NCI-H1436 (cell line): ENCODE data around the gene MLC1.
A peak's percentile ranks its signal among the peaks of the same experiment; 100 is the strongest.

Experiments used
- DNase-seq: peaks from one replicate; lab custom pipeline; 2025; lab: John Stamatoyannopoulos, UW

MLC1 gene

DNA sequence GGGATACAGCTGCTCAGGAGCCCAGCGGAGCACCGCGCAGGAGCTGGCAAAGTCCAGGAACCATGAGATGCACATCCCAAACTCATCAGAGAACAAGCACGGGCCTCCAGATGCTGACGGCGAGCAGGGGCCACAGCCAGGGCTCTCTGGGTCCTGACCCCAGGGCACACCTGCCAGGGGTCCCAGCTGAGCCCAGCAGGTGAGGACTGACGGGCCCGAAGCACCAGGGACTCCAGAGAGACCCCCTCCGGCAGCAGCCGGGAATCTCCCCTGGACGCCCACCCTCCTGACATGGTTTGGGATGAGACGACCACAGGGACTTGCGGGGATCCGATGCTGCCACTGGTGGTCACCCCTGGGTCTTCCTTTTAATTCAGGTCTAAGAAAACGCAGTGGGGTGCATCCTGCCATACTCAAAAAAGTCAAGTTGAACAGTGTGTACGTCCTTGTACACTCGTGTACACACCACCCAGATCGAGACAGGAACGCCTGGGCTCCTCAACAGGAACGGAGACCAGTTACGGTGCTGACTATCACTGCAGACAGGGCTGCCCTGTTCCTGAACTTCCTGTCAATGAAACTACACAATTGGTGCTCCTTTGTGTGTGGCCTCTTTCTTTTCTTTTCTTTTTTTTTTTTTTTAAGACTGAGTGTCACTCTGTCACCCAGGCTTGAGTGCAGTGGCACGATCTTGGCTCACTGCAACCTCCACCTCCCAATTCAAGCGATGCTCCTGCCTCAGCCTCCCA, 49.1 kb downstream of the MLC1 start:
- DNase-seq: no peak

DNA sequence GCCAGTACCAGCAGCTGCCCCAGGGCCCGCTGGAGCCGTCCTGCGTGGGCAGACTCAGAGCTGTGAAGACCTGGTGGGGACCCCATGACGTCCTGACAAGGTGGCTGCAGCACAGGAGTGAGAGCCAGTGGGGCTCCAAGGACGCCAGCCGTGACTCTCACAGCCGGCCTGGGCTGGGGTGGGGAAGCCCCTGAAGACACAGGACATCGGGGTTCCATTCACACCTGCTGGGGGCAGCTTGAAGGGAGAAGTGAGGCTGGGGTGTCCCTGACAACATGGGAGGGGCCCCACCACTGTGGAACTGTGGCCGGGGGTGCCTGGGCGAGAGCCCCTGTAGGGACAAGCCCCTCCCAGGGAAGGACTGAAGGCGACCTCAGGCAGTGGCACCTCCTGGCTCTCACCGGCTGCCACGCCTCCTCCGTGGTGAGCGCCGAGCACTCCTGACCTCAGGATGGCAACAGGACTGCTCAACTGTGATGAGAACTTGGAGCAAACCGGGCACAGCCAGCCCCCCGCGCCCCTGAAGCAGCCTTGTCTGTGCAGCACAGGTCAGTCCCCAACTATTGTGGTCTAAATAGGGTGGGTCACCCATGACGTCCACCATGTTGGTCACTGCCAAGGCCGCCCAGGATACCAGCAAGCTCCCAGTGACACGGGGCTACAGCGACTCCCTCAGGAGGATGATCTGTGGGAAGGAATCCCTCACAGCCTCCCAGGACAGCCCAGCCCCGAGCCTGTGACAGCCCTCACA, 49.9 kb downstream of the MLC1 start:
- no peak for DNase-seq

DNA sequence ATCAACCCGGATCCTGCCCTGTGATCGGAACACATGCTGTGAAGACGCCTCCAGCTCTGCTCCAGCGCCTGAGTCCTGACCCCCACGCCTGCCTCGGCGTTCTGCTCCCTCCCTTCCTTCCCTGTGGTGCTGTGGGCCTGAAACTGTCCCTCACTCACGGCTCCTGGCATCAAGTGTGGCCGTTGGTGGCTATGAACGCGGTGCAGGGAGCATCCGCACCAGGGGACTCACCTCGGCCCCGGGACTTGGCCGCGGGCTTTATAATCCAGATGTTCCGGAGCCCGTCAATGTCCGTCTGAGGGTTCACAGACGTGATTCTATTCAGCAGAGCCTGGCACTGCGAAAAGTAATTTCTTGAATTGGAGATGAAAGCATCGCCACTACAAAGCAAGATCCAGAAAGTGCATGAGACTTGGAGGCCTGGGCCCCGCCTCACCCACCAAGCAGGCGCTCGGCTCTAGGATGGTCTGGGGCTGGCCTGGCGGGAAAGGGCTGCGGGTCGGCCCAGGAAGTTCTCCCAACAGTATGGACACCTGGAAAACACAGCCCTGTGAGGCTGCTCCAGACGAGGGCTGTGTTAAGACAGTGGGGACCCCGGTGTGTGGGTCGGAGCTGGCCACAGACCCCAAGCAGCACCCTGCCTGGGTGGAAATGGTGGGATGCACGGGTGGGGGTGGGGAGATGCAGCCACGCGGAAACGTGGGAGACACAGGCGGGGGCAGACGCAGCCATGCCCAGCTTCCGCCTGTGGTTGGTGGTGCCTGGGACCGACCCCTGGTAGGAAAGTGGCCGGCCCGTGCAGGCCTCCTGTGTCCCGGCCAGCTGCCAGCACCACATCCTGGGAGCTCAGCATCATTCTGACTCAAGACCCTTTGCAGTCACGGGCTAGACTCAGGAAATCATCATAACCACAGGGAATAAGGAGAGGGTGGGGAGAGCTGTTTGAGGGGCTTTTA, 50.8 kb downstream of the MLC1 start:
- DNase-seq: no peak

DNA sequence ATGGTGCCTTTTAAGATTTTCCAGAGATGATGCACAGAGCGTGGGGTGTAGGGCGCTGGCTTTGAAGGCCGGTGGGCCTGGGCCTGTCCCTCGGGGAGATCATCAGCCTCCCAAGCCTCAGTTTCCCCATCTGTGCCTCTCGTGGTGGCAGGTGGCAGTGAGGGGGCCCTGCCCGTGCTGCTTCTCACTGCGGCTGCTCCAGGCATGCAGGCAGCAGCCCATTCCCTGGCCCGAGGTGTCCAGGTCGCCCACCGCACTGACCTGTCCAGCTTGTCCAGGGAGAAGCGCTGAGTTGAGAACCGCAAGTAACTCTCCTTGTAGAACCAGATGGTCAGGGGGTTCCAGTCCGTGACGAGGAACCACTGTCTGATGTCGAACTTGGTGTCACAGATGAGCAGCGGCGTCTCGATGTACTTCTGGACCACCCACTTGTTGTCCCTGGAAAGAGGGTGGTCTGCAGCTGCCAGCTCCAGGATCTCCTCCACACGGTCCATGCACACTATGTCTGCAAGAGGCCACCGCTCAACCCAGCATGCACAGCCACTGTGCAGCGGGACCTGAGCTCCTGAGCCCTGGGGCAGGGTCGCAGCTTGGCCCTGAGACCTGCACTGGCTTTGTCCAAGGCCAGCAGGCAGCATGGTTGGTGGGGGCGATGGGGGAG, 52.2 kb downstream of the MLC1 start:
- no peak for DNase-seq

DNA sequence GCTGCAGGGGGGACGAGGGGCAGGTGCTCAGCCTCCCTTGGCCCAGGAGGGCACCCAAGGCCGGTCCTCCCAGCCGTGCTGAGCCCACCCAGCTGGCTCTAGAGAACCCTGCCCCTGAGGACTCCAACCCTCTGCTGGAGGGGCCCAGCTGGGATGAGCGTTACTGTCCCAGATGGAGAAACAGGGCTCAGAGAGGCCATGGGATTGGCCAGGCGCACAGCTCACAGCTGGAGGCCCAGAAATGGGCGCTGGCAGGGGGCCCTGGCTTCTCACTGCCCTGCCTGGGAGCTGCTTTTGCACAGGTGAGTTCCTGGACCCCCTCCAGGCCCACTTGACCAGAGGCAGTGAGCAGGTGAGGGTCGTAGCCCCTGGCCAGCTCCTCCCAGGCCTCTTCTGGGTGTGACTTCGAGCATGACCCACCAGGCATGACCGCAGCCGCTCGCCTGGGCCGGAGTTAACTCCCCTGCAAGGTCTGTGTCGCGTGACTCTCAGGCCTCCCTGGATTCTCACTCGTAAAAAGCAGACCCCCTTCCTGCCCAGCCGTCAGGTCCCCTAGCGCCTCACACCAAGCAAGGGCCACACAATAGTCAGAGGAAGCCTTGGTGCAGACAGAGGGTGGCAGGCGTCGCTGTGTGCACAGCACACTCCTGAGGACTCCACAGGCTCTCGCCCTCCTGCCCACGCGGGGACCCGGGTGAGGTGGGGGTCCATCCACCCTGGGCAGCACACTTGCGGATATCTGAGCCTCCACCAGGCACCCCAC, 52.9 kb downstream of the MLC1 start:
- no peak for DNase-seq

DNA sequence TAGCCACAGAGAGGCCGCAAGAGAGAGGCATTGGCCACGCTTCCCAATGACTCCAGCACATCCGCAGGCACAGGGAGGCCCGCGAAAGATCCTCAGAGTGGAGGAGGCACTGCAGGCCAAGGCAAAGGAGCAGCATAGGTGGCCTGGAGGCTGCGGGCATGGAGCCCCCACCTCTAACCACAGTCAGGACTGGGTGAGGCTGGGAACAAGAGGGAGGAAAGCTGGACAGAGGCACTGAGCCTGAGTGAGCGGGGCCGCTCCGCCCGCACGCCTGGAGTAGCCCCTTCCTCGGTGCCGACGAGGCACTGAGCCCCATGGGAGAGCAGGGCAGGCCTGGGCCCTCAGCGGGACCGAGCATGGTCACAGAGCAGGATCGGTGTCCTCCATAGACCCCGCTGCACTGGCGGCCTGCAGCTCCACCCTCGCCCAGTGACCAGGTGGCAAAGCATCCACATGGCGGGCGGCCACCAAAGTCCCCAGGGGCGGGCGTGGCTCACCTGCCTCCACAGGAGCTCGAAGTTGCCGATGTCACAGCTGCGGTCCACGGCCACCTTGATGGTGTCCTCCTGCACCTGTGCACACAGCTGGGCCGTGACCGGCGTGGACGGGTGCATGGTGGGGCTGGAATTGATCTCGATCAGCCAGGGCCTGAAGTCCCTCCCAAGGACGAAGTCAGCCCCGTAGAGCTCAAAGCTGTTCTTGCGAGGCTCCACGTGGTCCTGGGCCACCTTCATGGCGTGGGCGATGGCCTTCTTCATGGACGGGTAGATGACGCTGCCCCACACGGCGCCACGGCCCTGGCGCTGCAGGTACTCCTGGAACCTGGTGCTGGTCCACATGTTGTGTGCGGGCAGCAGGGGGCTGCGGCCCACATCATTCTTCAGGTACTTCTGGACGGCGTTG, 53.8 kb downstream of the MLC1 start:
- no peak for DNase-seq

DNA sequence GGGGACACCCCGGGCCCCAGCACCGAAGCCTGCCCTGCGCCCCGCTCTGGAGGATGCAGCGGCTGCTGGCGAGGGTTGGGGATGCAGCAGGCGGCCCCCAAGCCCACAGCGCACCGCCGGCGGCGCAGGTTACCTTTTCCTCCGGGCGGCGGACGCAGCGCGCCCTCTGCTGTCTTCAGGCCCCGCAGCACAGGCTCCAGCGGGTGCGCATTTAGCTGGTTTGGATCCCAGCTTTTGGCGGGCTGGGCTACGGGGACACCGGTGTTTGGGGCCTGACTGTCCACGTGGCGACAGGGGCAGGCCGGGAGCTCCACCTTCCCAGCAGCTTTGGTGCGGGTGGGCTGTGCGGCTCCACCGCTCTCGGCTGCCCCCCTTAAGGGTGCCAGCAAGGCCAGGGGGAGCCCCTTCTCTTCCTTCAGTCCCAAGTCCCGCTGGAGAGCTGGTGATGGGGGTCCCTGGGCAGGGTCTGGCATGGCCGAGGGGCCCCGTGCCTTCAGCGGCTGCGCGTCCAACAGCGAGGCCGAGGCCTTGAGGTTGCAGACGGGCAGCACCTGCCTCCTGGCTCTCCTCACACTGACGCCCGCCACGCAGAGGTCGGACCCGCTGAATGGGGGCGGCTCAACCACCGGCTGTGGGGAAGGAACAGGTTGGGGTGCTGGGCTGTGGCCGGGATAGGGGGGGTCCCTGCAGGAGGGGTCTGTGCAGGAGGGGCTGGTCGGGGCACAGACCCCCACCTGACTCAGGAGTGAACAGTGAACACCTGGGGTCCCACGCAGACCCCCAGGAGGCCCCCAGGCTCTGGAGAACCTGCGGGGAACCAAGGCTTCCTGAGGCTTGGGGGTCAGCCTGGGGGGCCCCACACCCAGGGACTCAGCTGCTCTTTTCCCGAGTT, 54.7 kb downstream of the MLC1 start:
- peak; percentile 65 for DNase-seq

DNA sequence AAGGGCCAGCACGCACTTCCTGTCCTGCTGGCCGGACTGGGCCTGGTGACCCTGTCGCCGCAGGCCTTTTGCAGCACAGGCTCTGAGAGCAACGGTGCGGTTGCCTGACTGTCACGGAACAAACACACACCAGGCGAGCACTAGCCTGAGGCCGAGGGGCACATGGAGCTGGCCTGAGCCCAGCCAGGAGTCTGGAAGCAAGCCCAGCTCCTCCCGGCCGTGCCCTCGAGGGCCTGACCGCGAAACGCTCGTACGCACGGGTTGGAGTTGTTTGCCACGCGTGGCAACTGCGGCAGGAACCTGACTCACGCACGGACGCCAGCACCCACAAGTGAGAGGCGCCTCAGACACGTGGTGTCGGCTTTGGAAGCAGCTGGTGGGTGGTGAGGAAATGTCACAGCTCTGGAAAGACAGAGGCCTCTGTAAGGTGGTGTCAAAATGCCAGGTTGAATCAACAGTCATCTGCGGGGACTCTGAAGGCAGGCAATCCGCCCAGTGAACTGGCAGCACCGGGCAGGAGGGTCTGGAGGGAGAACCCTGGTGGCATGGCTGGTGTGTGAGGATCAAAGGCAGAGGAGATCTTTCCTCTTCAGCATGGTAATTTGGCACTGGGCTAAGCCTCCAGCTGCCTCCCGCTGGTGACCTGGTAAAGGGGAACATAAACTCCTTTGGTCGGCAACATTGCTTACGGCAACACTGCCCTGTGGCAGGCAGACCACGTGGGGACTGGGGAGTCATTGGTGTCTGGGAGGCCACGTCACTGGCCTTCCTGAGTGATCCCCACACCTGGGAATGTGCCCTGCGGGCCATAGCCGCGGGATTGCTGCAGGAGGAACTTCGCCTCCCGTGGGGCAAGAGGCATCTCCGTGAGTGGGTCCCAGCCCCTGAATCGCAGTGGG, 57.3 kb downstream of the MLC1 start:
- DNase-seq: no peak

DNA sequence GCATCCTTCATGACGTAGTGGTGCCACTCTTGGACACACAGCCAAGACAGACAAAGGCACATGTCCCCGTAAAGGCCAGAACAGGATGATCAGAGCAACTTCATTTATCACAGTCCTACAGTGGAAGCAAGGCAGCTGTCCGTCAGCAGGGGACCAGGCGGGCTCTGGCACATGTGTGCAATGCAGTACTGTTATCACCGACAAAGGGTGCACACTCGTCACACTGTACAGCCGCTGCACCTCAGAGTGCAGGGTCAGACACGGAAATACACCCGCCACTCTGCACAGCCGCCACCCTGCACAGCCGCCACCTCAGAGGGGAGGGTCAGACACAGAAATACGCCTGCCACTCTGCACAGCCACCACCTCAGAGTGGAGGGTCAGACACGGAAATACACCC, 59.2 kb downstream of the MLC1 start:
- DNase-seq: no peak

DNA sequence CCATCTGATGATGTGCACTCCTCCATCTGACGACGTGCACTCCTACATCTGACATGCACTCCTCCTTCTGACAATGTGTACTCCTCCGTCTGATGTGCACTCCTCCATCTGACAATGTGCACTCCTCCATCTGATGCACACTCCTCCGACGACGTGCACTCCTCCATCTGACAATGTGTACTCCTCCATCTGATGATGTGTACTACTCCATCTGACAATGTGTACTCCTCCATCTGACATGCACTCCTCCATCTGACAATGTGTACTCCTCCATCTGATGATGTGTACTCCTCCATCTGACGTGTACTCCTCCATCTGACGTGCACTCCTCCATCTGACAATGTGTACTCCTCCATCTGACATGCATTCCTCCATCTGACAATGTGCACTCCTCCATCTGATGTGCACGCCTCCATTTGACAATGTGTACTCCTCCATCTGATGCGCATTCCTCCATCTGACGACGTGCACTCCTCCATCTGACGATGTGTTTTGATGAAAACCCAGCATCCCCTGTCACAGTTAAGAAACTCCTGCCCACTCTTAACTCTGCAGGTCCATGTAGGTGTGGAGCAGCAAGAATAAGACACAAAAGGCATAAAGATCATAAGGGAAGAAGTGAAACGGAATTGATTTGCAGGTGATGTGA, 62.9 kb downstream of the MLC1 start:
- no peak for DNase-seq

DNA sequence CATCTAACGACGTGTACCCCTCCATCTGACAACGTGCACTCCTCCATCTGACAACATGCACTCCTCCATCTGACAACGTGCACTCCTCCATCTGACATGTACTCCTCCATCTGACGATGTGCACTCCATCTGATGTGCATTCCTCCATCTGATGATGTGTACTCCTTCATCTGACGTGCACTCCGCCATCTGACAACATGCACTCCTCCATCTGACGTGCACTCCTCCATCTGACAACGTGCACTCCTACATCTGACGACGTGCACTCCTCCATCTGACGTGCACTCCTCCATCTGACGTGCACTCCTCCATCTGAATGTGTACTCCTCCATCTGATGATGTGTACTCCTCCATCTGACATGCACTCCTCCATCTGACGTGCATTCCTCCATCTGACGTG, 64.6 kb downstream of the MLC1 start:
- no peak for DNase-seq

DNA sequence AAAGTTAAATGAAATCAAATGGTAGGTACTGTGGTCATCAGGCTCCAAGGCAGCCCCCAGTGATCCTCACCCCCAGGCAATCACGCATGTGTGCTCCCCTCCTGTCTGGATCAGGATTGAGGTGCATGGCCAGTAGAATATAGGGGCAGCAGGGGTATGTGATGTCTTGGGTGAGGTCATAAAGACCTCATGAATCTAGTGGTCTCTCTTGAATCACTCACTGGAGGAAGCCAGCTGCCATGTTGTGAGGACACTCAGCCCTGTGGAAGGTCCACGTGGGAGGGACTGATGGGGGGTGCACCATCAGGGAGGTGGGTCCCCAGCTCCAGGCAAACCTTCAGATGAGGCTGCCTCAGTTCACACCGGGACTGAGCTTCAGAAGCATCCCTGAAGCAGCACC, 65.9 kb downstream of the MLC1 start:
- DNase-seq: no peak

DNA sequence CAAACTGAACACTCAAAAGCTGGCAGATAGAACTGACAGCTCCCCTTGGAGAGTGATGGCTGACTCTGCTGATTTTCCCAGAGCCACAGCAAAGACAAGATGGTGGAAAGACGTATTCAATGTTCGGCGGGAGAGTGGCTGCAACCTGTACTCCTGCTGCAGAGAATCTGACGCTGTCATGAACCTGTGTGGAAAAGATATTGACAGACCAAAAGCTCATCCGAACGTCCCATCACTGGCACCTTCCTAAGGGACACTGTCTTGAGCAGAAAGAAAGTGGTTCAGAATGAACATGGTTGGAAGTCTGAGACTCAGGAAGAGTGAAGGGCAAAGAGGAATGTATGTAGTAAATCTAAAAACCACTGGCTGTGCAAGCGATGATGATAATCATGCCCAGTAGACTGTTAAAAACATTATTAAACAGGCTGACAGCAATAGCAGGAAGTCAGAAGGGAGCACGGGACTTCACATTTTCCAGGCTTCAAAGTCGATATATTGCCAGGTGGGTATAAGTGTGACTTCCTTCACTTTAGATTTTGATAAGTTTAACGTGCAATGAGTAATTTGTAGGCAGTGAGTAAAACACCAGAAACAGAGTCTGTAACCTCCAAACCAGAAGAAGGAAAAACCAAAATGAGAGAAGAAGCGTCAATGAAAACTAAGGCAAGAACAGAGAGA, 66.5 kb downstream of the MLC1 start:
- DNase-seq: no peak

DNA sequence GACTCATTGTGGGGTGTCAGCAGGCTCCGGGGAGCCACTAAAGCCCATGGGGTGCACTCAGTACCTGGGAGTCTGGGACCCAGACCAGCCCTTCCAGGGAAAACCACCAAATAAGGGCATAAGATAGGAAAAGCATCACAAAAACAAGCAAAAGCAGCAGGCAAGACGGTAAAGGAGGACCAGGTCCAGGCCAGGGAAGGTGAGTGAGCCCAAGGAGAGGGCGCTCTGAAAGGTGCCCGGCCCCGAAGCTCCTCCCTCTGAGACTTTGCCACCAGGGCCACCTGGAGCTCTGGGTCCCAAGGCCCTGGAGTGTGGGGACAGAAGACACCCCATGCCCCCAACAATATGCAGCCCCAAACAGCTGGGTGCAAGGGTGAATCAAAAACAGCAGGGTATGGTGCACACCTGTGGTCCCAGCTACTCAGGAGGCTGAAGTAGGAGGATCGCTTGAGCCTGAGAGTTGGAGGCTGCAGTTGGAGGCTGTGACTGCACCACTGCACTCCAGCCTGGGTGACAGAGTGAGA, 67.5 kb downstream of the MLC1 start:
- no peak for DNase-seq

DNA sequence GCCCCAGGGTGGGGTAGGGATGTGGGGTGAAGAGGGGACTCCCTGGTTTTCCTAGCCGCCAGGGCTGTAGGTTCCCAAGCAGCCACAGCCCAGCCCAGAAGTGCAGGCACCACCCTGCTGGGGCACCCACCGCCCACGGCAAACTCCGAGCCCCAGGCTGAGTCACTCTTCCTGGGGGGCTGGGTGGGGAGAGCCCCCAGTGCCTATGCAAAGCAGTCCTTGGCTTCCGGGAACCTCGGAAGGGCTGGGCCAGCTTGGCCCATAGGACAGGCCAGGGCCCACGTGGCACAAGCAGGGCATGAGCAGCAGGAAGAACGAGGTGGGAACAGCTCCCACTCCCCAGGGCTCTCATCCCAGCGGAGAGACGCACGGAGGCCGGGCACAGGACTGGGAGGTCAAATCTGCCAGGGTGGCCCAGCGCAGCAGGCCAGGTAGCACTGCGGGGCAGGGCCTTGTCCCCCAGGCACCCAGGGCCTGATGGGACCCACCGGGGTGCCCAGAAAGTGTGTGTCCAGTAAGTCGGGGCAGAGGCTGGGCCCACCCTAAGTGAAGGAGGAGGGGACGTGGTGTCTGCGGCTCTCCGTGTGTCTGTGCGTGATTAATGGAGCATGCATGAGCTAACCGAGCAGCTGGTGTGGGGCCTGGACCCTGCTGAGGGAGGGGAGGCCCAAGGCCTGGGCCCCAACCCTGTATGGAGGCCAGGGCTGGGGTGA, 68.1 kb downstream of the MLC1 start:
- no peak for DNase-seq
